ENCODE data around the gene PUM1.
"Not testable (repeated sequence)": the region's sequence is repeated elsewhere in the genome, so short reads cannot be mapped to it uniquely, and the experiment has no call there.

The PUM1 gene

GRCh38 chr1:31065310-31066217 is at the start of gene PUM1:
Gene PUM1, minus strand, starts transcription at chr1:31065717. Its CDS starts 6,151 bp downstream, at chr1:31059566.
- peak; percentile 96 to 99 for DNase-seq (ENCODE audit: low read depth in 2 of 2)

- no peak for DNase-seq (ENCODE audit: low read depth in 2 of 2)
Measured at GRCh38 chr1:31112266-31112935, 46.9 kb upstream of the PUM1 start.

DNA sequence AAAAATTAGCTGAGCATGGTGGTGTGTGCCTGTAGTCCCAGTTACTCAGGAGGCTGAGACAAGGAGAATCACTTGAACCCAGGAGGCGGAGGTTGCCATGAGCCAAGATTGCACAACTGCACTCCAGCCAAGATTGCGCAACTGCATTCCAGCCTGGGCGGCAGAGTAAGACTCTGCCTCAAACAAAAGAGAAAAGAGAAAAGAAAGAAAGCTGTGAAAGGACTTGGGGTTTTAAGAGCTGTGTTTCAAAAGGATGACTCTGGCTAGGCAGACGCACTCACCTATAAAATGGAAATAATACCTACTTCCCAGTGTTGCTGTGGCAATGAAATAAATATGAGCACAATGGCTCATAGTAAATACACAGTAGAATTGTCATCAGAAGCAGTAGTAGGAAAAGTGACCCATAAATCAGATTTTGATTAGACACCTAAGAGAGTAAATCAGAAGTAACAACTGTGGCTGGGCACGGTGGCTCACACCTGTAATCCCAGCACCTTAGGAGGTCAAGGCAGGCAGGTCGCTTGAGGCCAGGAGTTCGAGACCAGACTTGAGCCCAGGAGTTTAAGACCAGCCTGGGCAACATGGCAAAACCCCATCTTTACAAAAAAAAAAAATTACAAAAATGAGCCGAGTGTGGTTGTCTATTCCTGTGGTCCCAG is 45.9 kb upstream of the PUM1 start:
- DNase-seq (ENCODE audit: low read depth in 2 of 2): no peak

DNA sequence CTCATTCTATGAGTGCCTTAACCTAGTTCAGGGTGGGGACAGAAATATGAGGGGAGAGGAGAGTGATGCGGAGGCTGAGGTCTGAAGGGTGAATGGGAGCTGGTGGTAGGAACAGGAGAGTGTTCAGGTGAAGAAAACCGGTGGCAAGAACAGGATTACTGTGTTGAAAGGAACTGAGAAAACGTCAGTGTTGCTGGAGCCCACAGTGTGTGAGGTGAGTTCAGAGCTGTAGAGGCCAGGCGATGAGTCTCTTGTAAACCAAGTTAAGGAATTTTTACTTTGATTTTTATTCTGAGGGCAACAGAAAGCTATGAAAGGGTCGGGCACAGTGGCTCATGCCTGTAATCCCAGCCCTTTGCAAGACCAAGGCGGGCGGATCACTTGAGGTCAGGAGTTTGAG is 45.3 kb upstream of the PUM1 start:
- DNase-seq (ENCODE audit: low read depth in 2 of 2): no peak

GRCh38 chr1:31108861-31109260 is 43.3 kb upstream of the PUM1 start:
- no peak for DNase-seq (ENCODE audit: low read depth in 2 of 2)

- DNase-seq (ENCODE audit: low read depth in 2 of 2): no peak
Measured at GRCh38 chr1:31105646-31106045, 40.1 kb upstream of the PUM1 start.

DNA sequence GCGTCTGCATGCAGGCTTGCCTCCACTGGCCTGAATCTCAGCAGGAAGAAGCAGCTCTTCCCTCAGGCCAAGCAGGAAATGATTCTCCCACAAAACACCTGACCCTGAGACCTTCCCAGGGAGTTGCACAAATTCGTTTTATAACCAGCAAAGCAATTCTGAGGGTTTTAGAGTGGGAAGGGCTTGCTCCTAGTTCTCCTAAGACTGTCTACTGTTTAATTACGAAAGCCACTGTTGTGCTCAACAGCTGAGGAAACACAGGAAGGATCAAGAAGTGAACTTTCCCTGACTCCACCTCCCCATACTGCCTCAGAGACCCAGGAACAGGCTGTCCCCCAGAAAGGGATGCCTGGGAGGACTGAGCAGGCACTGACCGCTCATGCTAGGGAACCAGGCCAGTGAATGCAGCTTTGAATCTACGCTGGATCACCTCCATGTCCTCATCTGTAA is 37.0 kb upstream of the PUM1 start:
- DNase-seq (ENCODE audit: low read depth in 2 of 2): no peak

- no peak for DNase-seq (ENCODE audit: low read depth in 2 of 2)
Measured at GRCh38 chr1:31101147-31101502, 35.6 kb upstream of the PUM1 start.

DNA sequence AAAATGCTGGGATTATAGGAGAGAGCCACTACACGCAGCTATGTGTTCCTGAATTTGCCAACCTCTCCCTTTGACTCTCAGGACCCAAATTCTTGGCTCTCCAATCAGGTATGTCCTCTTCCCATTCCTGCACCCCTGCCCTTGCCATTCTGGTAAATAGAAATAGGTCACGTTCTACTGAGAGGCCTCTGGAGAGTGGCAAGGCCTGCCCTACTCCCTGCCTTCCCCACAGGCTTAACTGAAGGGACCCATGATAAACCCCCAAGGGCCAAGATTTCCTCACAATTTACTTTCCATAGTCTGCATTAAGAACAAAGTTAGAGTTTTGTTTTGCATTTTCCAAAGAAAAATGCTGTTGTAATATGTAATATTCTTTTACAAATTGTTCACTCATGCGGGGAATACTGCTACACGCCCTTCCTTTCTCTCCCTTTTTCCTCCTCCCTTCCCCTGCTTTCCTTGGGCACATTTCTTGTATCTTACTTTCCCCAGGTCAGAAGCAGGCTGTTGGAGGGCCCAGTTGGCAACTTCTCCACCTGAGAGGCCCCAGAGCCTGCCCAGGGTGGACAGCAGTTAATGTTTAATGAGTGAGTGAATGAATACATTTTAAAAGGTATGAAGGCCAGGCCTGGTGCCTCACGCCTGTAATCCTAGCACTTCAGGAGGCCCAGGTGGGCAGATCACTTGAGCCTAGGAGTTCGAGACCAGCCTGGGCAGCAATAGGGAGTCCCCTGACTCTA is 33.9 kb upstream of the PUM1 start:
- no peak for DNase-seq (ENCODE audit: low read depth in 2 of 2)

- DNase-seq (ENCODE audit: low read depth in 2 of 2): no peak
Measured at GRCh38 chr1:31095985-31096384, 30.5 kb upstream of the PUM1 start.

DNA sequence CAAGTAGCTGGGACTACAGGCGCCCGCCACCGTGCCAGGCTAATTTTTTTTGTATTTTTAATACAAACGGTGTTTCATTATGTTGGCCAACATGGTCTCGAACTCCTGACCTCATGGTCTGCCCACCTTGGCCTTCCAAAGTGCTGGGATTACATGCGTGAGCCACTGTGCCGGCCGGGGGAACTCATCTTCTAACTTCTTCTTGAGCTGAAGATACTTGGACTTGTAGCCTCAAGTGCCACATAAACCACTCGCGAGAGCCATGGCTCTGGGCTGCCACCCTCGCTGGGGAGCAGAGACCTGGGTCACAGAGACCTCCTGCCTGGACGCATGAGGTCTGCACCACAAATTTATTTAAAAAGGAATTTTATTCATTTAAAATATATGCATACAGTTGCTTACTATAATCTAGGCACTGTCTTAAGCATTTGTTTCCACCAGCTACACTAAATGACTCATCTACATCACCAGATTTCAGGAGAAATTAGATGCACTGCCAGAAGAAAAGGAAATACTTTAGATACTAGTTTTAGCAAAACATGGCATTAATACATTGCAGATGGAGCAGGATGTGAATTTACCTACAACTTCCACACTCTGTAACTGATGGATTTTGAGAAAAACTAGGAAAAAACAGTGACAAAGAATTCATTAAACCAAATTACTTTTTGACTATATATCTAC is 29.9 kb upstream of the PUM1 start:
- no peak for DNase-seq (ENCODE audit: low read depth in 2 of 2)

- DNase-seq (ENCODE audit: low read depth in 2 of 2): not testable (repeated sequence)
Measured at GRCh38 chr1:31088081-31088480, 22.6 kb upstream of the PUM1 start.

DNA sequence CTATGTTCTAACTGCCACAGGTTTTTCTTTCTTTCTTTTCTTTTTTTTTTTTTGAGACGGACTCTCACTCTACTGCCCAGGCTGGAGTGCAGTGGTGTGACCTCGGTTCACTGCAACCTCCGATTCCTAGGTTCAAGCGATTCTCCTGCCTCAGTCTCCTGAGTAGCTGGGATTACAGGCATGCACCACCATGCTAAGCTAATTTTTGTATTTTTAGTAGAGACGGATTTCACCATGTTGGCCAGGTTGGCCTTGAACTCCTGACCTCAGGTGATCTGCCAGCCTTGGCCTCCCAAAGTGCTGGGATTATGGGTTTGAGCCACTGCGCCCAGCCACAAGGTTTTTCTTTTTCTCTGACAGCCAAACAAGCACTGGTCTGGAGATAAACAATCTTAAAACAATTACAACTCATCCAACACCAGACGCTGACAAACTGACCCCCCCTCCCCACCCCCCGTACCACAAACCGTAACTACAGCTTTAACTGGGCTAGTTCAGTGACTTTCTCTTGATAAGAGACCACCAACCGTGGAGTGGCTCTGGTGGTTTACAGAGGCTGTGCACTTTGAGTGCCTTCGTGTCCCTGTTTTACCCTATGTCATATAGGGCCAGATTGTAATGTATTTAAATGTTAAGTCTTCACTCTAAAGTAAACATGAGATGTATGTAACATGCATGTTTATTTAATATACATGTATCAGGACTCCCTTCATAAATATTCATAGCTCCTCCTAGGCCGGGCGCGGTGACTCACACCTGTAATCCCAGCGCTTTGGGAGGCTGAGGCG is 19.5 kb upstream of the PUM1 start:
- DNase-seq (ENCODE audit: low read depth in 2 of 2): no peak

DNA sequence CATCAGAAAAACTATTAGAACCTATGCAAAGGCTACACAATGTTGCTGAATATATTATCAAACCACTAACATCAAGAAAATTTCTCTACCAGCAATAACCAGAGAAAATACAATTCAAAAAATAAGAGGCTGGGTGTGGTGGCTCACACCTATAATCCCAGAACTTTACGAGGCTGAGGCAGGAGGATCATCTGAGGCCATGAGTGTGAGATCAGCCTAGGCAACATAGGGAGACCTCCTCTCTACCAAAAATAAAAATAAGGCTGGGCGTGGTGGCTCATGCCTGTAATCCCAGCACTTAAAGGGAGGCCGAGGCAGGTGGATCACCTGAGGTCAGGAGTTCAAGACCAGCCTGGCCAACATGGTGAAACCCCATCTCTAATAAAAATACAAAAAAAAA is 16.9 kb upstream of the PUM1 start:
- no peak for DNase-seq (ENCODE audit: low read depth in 2 of 2)

- no peak for DNase-seq (ENCODE audit: low read depth in 2 of 2)
Measured at GRCh38 chr1:31073044-31073443, 7.5 kb upstream of the PUM1 start.

- no peak for DNase-seq (ENCODE audit: low read depth in 2 of 2)
Measured at GRCh38 chr1:31072304-31072746, 6.8 kb upstream of the PUM1 start.

DNA sequence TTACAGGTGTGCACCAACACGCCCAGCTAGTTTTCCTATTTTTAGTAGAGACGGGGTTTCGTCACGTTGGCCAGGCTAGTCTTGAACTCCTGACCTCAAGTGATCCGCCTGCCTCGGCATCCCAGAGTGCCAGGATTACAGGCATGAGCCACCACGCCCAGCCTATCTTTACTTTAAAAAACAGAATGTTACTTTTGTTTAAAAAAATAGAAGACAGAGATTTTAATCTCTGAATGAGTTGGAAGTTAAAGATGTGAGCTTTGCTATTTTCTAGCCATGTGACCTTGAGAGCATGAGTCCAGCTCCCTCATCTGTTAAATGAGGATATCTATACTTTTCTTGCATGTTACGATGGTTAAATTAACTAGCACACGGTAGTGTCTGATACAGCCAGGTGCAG is 3.9 kb upstream of the PUM1 start:
- no peak for DNase-seq (ENCODE audit: low read depth in 2 of 2)

- DNase-seq (ENCODE audit: low read depth in 2 of 2): no peak
Measured at GRCh38 chr1:31064718-31065309, 703 bp downstream of the PUM1 start.

DNA sequence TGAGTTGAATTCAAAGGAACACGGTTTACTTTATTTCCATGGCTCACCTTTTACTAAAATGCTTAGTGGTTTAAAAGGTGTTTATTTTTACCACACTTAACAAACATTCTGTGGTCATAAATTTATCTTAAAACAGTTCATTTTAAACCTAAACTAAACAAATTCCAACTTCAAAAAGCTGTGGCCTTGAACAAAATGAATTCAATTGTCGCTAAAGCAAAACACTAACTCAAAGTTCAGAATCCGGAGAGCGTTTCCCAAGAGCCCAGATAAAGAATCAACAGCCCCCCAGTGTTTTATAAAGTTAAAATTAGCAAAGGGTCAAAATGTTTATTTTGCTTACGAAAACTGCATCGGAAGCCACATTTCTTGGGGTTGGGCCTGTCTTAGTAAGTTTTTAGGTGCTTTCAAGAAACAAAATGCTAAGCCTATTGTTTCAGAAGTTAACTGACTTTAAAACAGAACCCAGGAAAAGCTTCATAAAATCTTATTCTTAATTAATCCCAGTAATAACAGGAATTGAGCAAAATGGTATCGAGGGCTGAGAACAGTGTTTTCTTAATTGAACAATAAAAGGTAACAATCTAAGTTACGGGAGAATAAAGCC is 1.3 kb downstream of the PUM1 start:
- DNase-seq (ENCODE audit: low read depth in 2 of 2): no peak

- no peak for DNase-seq (ENCODE audit: low read depth in 2 of 2)
Measured at GRCh38 chr1:31063631-31064030, 1.9 kb downstream of the PUM1 start.
